Measurements from ENCODE around the gene FSIP1. TPM values are rescaled to one million over a fixed set of nuclear protein-coding genes. Genes with fewer than 3 reads are reported as not detected.

Gene FSIP1
- total RNA-seq, 2 experiments from 2014 or later = 0.21 to 0.27 TPM

DNA sequence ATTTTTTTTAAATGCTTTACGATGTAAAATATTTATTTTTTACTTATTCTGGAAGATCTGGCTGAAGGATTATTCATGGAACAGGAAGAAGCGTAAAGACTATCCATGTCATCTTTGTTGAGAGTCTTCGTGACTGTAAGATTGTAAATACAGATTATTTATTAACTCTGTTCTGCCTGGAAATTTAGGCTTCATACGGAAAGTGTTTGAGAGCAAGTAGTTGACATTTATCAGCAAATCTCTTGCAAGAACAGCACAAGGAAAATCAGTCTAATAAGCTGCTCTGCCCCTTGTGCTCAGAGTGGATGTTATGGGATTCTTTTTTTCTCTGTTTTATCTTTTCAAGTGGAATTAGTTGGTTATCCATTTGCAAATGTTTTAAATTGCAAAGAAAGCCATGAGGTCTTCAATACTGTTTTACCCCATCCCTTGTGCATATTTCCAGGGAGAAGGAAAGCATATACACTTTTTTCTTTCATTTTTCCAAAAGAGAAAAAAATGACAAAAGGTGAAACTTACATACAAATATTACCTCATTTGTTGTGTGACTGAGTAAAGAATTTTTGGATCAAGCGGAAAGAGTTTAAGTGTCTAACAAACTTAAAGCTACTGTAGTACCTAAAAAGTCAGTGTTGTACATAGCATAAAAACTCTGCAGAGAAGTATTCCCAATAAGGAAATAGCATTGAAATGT lies 186.1 kb downstream of the FSIP1 start:
- Mint-ChIP-seq H3K27me3 (ENCODE audit: low read depth) (peaks cover 2% of the 10 kb centered on the region), H3K4me1 (ENCODE audit: low read depth) (no peaks in the 10 kb centered on the region), H3K9me3 (no peaks in the 10 kb centered on the region), H3K4me3 (no peak overlapping the region), H3K36me3 (ENCODE audit: low read depth) (no peaks in the 10 kb centered on the region), H3K27ac (no peak overlapping the region)
- CTCF ChIA-PET = interaction anchor here (0.8 to 1.2 kb wide), 2 partner anchors 16 to 41 kb away, joined by 3 read pairs; partner anchors contain the start of gene THBS1
- intact Hi-C loops (cut with micrococcal nuclease) = no loop called here
- DNase-seq = no peak

DNA sequence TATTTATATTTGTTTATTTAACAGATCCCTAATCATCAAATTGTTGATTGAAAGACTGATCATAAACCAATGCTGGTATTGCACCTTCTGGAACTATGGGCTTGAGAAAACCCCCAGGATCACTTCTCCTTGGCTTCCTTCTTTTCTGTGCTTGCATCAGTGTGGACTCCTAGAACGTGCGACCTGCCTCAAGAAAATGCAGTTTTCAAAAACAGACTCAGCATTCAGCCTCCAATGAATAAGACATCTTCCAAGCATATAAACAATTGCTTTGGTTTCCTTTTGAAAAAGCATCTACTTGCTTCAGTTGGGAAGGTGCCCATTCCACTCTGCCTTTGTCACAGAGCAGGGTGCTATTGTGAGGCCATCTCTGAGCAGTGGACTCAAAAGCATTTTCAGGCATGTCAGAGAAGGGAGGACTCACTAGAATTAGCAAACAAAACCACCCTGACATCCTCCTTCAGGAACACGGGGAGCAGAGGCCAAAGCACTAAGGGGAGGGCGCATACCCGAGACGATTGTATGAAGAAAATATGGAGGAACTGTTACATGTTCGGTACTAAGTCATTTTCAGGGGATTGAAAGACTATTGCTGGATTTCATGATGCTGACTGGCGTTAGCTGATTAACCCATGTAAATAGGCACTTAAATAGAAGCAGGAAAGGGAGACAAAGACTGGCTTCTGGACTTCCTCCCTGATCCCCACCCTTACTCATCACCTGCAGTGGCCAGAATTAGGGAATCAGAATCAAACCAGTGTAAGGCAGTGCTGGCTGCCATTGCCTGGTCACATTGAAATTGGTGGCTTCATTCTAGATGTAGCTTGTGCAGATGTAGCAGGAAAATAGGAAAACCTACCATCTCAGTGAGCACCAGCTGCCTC lies 187.1 kb downstream of the FSIP1 start:
- intact Hi-C loops (cut with micrococcal nuclease) = no loop called here
- H3K4me1 Mint-ChIP-seq (ENCODE audit: low read depth) = no peaks in the 10 kb centered on the region
- no peak overlapping the region for H3K4me3 Mint-ChIP-seq
- DNase-seq = no peak
- no peak overlapping the region for H3K27ac Mint-ChIP-seq
- CTCF ChIA-PET = interaction anchor here (1.2 kb wide), 1 partner anchor 40 kb away, joined by 3 read pairs; no protein-coding TSS in a partner anchor
- peaks cover 2% of the 10 kb centered on the region for H3K27me3 Mint-ChIP-seq (ENCODE audit: low read depth)
- H3K9me3 Mint-ChIP-seq = no peaks in the 10 kb centered on the region
- no peaks in the 10 kb centered on the region for H3K36me3 Mint-ChIP-seq (ENCODE audit: low read depth)

DNA sequence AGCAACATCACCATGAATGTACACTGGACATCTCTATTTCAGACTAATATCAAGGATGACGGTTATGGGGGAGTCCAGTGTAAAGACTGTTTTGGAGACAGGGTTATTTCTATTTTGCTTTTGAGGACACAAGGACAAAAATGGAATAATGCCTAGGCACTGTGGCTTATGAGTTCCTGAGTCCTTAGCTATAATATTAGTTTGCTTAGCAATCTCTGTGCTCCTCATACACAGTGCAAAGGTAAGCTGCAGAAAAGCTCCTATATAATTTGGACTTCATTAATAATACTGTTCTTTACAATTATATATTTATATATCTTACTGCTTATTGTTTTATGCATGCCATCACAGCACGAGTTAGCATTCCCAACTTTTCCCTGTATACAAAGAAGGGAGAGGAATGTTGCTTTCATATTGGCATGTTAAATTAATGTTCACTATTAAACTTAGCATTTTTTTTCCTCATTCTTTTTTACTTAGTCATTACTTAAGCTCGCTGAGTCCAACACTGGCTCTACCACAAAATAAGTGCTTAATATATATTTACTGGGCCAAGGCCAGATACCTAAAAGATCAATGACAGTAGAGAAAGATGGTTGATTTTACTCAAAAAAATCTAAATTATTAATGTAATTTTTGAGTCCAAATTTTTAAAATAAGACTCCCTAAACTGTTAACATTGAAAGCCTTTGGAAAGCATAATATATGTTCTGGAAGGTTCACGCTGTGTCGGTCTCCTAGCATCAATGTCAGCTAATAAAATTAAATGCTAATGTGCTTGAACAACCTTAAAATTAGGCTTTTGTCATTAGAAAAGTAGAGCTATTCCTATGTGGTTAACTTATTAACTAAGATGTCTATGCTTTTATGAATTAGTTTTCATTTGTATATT lies 187.9 kb downstream of the FSIP1 start:
- Mint-ChIP-seq H3K27ac (no peak overlapping the region), H3K4me3 (no peak overlapping the region), H3K4me1 (ENCODE audit: low read depth) (no peaks in the 10 kb centered on the region), H3K27me3 (ENCODE audit: low read depth) (peaks cover 2% of the 10 kb centered on the region), H3K9me3 (no peaks in the 10 kb centered on the region), H3K36me3 (ENCODE audit: low read depth) (no peaks in the 10 kb centered on the region)
- intact Hi-C loops (cut with micrococcal nuclease) = no loop called here
- no peak for DNase-seq
- CTCF ChIA-PET = interaction anchor here (0.8 to 1.6 kb wide), 2 partner anchors 92 to 888 kb away, joined by 3 read pairs; no protein-coding TSS in a partner anchor

DNA sequence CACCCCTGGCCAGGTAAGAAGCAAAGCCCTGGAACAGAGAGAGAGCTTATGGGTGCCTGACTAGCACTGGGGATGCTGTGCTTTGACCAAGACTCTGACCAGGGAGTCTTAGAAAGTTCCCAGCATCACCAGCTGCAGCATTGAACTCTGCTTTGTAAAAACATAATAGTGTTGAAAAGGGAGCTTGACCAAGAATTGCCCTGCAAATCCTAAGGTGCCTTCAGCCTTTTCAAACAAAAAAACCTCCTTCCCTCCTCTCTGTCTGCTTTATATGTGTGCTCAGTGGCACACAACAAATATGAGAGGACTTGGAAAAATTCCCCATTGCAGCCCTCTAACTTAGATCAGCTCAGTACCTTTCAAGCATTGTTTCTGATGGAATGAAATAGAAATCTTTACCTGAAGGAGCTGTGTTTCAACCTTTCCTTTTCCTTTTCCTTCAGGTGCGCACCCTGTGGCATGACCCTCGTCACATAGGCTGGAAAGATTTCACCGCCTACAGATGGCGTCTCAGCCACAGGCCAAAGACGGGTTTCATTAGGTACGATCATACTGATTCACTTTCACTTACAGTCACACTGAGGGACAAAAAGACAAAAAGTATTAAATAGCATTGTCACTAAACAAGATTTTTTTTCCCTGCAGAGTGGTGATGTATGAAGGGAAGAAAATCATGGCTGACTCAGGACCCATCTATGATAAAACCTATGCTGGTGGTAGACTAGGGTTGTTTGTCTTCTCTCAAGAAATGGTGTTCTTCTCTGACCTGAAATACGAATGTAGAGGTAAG lies 188.8 kb downstream of the FSIP1 start:
- CTCF ChIA-PET = interaction anchor here (1.6 kb wide), 1 partner anchor 93 kb away, joined by 3 read pairs; no protein-coding TSS in a partner anchor
- peak; percentile 18 for DNase-seq
- Mint-ChIP-seq H3K27ac (no peak overlapping the region), H3K36me3 (ENCODE audit: low read depth) (no peaks in the 10 kb centered on the region), H3K4me1 (ENCODE audit: low read depth) (no peaks in the 10 kb centered on the region), H3K4me3 (no peak overlapping the region), H3K27me3 (ENCODE audit: low read depth) (peaks cover 2% of the 10 kb centered on the region), H3K9me3 (no peaks in the 10 kb centered on the region)
- intact Hi-C loops (cut with micrococcal nuclease) = no loop called here

DNA sequence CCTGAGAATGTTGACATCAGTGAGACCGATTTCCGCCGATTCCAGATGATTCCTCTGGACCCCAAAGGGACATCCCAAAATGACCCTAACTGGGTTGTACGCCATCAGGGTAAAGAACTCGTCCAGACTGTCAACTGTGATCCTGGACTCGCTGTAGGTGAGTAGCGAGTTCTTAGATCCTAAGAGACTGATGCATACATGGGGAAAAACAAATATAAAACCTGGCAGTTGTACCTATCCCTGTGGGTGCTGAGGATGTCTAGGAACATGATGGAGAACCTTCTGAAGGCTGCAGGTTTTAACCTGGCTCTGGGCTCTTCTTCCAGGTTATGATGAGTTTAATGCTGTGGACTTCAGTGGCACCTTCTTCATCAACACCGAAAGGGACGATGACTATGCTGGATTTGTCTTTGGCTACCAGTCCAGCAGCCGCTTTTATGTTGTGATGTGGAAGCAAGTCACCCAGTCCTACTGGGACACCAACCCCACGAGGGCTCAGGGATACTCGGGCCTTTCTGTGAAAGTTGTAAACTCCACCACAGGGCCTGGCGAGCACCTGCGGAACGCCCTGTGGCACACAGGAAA lies 189.5 kb downstream of the FSIP1 start:
- Mint-ChIP-seq H3K36me3 (ENCODE audit: low read depth) (no peaks in the 10 kb centered on the region), H3K4me3 (no peak overlapping the region), H3K9me3 (no peaks in the 10 kb centered on the region), H3K4me1 (ENCODE audit: low read depth) (no peaks in the 10 kb centered on the region), H3K27ac (no peak overlapping the region), H3K27me3 (ENCODE audit: low read depth) (peaks cover under 1% of the 10 kb centered on the region)
- DNase-seq = no peak
- intact Hi-C loops (cut with micrococcal nuclease) = no loop called here
- CTCF ChIA-PET = interaction anchor here (1.6 kb wide), 1 partner anchor 94 kb away, joined by 3 read pairs; no protein-coding TSS in a partner anchor

DNA sequence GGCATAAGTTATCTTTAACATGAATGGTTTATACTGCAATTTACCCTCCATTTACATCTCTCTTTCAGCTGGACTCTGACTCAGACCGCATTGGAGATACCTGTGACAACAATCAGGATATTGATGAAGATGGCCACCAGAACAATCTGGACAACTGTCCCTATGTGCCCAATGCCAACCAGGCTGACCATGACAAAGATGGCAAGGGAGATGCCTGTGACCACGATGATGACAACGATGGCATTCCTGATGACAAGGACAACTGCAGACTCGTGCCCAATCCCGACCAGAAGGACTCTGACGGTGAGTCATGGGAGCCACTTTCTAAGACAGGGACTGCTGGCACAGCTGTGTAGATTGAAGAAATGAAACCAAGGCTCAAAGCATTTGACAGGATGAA lies 190.1 kb downstream of the FSIP1 start:
- intact Hi-C loops (cut with micrococcal nuclease) = no loop called here
- Mint-ChIP-seq H3K4me1 (ENCODE audit: low read depth) (no peaks in the 10 kb centered on the region), H3K36me3 (ENCODE audit: low read depth) (no peaks in the 10 kb centered on the region), H3K9me3 (no peaks in the 10 kb centered on the region), H3K27ac (no peak overlapping the region), H3K27me3 (ENCODE audit: low read depth) (no peaks in the 10 kb centered on the region), H3K4me3 (no peak overlapping the region)
- DNase-seq = no peak
- CTCF ChIA-PET = no interaction called here

DNA sequence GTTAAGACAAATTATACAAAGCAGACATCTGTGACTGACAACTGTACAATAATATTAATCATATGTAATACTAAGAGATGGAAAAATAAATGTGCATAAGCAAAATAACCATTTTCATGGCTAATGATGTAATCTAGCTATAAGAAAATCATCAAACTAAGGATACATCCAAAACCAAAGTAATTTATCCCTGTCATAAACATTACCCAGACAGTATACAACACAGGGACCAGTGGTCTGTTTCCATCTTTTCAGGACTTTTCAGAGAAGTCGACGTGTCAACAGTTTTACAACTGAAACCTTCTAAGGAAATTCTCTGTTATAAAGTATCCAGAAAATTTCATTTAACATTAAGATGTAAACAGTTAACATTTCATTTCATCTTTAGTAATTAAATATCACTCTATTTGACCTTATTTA lies 190.7 kb downstream of the FSIP1 start:
- H3K27ac Mint-ChIP-seq = no peak overlapping the region
- no peaks in the 10 kb centered on the region for H3K4me1 Mint-ChIP-seq (ENCODE audit: low read depth)
- intact Hi-C loops (cut with micrococcal nuclease) = no loop called here
- H3K4me3 Mint-ChIP-seq = no peak overlapping the region
- no peak for DNase-seq
- H3K9me3 Mint-ChIP-seq = no peaks in the 10 kb centered on the region
- H3K36me3 Mint-ChIP-seq (ENCODE audit: low read depth) = no peaks in the 10 kb centered on the region
- H3K27me3 Mint-ChIP-seq (ENCODE audit: low read depth) = no peaks in the 10 kb centered on the region
- CTCF ChIA-PET = interaction anchor here (0.6 to 1.0 kb wide), 2 partner anchors 11 to 167 kb away, joined by 3 read pairs; partner anchors contain the start of gene THBS1

DNA sequence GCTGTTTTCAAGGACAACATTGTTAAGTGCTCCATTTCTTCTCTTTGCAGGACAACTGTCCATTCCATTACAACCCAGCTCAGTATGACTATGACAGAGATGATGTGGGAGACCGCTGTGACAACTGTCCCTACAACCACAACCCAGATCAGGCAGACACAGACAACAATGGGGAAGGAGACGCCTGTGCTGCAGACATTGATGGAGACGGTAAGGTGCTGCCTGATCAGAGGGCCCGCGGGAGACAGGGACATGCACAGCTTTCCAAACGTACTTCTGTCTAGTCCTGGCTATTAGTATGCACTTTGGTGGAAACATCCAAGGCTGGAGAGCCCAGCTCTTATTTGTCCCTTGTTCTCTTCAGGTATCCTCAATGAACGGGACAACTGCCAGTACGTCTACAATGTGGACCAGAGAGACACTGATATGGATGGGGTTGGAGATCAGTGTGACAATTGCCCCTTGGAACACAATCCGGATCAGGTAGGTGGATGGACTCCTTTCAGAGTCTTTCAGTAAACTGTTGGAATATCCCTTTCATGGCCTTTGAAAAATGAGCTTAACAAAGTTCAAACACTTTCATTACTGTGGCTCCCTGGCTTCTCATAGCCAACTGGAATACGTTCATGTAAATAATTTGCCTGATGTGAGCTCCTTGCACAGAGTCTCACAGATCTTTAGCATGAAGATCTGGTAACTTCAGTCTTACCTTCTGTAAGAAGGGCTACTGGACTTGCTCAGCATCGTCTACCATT lies 191.3 kb downstream of the FSIP1 start:
- H3K9me3 Mint-ChIP-seq = no peaks in the 10 kb centered on the region
- no peak overlapping the region for H3K4me3 Mint-ChIP-seq
- no peak for DNase-seq
- H3K27ac Mint-ChIP-seq = no peak overlapping the region
- H3K36me3 Mint-ChIP-seq (ENCODE audit: low read depth) = no peaks in the 10 kb centered on the region
- CTCF ChIA-PET = interaction anchor here (0.6 to 1.0 kb wide), 2 partner anchors 11 to 168 kb away, joined by 3 read pairs; partner anchors contain the start of gene THBS1
- no peaks in the 10 kb centered on the region for H3K27me3 Mint-ChIP-seq (ENCODE audit: low read depth)
- intact Hi-C loops (cut with micrococcal nuclease) = no loop called here
- no peaks in the 10 kb centered on the region for H3K4me1 Mint-ChIP-seq (ENCODE audit: low read depth)

DNA sequence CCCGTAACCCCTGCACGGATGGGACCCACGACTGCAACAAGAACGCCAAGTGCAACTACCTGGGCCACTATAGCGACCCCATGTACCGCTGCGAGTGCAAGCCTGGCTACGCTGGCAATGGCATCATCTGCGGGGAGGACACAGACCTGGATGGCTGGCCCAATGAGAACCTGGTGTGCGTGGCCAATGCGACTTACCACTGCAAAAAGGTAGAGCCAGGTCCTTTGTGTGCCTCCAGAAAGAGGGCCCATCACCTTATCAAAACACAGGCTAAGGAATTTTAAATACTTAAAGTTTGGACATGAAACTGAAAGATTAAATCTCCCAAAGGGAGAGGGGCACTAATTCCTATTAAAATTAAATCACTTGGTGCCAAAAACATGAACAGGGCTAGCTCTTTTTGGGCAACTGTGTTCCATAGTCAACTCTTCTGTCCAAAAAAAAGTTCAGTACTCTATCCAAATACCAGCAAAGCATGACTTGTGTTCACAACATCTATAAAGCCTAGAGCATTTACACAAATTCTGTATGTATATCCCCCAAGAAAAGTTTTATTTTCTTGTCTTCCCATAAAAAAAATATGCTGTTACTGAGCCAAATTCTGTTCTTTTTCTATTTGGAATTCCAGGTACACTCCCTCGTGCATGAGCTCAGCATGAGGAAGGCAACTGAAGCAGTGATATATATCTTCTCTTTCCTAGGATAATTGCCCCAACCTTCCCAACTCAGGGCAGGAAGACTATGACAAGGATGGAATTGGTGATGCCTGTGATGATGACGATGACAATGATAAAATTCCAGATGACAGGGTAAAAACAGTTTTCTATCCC lies 192.6 kb downstream of the FSIP1 start:
- H3K9me3 Mint-ChIP-seq = no peaks in the 10 kb centered on the region
- no peaks in the 10 kb centered on the region for H3K36me3 Mint-ChIP-seq (ENCODE audit: low read depth)
- CTCF ChIA-PET = interaction anchor here (0.6 to 1.2 kb wide), 3 partner anchors 10 to 17 kb away, joined by 3 read pairs; no protein-coding TSS in a partner anchor
- no peak overlapping the region for H3K27ac Mint-ChIP-seq
- H3K4me1 Mint-ChIP-seq (ENCODE audit: low read depth) = no peaks in the 10 kb centered on the region
- H3K27me3 Mint-ChIP-seq (ENCODE audit: low read depth) = no peaks in the 10 kb centered on the region
- intact Hi-C loops (cut with micrococcal nuclease) = no loop called here
- DNase-seq = no peak
- H3K4me3 Mint-ChIP-seq = no peak overlapping the region

DNA sequence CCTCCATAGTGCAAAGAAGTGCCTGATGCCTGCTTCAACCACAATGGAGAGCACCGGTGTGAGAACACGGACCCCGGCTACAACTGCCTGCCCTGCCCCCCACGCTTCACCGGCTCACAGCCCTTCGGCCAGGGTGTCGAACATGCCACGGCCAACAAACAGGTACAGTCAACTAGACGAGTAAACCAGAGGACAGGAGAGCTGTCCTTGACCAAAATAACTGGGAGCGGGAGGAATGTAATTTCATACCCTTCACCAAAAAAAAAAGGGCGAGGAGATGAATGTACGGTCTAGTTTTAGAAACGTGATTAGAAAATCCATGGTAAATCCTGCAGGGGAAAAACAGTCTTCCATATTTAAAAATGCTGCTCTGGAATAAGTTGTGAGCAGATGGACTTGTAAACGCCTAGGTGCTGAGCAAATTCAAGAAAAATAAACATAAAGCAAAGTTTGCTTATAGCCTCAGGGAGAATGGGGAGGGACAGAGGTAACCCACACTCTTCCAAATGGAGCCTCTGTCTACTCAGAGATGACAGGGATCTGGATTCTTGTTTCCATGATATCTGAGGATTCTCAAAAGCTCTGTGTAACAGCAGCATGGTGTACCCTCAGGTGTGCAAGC lies 193.3 kb downstream of the FSIP1 start:
- intact Hi-C loops (cut with micrococcal nuclease) = no loop called here
- CTCF ChIA-PET = interaction anchor here (0.6 to 1.2 kb wide), 2 partner anchors 9 to 17 kb away, joined by 3 read pairs; no protein-coding TSS in a partner anchor
- no peak for DNase-seq
- Mint-ChIP-seq H3K27me3 (ENCODE audit: low read depth) (no peaks in the 10 kb centered on the region), H3K4me1 (ENCODE audit: low read depth) (no peaks in the 10 kb centered on the region), H3K4me3 (no peak overlapping the region), H3K27ac (no peak overlapping the region), H3K36me3 (ENCODE audit: low read depth) (no peaks in the 10 kb centered on the region), H3K9me3 (no peaks in the 10 kb centered on the region)
